HG03521 (cell line): ENCODE results near the gene CACNG5.
"Not testable (repeated sequence)": the region's sequence is repeated elsewhere in the genome, so short reads cannot be mapped to it uniquely, and the experiment has no call there.

ENCODE experiments used
- ATAC-seq: cut with Tn5 transposase; IDR thresholded peaks from one replicate; pipeline ENCODE4 v1.9.1; 2021; ENCODE audit warnings: mild to moderate bottlenecking, moderate library complexity; ENCODE audit not compliant: unreplicated experiment

The CACNG5 gene

DNA sequence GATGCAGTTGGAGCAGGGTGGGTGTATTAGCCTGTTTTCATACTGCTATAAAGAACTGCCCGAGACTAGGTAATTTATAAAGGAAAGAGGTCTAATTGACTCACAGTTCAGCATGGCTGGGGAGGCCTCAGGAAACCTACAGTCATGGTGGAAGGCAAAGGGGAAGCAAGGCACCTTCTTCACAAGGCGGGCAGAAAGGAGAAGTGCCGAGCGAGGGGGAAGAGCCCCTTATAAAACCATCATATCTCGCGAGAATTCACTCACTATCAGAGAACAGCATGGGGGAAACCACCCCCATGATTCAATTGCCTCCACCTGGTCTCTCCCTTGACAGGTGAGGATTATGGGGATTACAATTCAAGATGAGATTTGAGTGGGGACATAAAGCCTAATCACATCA is 68.4 kb downstream of the CACNG5 start:
- not testable (repeated sequence) for ATAC-seq

DNA sequence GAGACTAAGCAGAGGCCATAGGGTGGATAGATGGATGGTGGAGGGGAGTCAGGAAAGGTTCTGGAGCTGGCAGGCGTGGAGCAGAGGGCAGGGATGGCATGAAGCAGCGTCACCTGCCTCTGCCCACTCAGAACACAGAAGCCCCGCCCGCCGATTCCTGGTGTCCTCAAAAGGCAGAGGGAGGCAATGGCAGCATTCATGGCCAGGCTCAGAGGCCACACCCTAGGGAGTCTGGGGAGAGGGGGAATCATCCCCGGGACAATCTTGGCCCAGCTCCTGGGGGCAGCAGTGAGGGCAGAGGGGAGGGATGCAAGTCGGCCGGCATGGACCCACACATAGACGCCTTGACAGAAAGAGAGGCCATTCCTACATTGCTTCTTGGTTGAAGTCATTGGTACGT is 68.9 kb downstream of the CACNG5 start:
- no peak for ATAC-seq

DNA sequence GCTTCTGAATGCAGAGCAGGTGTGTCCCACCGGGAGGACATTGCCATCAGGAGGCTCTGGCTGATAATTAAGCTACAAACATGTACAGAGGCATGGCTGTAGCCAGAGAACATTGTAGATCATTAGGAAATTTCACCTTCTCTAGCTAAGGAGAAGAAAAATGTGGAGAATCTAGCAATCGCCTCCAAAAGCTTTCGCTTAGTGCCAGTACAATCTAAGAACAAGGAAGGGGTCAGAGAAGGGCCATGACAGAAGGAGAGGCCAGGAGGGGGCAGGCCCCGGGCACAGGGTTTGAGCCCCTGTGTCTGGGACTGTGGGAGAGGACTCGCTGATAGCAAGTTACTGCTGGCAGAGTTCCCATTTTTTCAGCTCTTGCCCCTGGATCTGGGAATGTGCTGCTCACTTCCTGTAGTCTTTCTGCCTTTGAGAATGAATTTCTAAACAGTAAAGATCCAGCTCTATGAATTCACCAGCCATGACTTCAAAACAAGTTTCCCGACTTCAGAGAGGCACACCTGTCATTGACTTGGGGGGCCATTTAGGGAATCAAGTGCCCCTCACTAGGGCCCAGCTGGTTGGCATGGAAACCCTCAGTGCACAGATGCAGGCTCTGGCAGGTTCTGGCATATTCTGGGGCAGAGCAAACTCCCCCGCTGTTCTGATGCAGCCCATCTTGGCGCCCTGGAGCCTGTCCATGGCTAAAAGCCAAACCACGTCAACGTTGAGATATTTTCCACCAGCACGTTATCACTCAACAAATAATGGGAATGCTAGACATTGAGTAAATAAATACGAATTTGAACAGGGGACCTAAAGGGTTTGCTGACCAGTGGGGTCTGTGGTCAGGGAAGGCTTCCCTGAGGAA is 70.1 kb downstream of the CACNG5 start:
- ATAC-seq: no peak

DNA sequence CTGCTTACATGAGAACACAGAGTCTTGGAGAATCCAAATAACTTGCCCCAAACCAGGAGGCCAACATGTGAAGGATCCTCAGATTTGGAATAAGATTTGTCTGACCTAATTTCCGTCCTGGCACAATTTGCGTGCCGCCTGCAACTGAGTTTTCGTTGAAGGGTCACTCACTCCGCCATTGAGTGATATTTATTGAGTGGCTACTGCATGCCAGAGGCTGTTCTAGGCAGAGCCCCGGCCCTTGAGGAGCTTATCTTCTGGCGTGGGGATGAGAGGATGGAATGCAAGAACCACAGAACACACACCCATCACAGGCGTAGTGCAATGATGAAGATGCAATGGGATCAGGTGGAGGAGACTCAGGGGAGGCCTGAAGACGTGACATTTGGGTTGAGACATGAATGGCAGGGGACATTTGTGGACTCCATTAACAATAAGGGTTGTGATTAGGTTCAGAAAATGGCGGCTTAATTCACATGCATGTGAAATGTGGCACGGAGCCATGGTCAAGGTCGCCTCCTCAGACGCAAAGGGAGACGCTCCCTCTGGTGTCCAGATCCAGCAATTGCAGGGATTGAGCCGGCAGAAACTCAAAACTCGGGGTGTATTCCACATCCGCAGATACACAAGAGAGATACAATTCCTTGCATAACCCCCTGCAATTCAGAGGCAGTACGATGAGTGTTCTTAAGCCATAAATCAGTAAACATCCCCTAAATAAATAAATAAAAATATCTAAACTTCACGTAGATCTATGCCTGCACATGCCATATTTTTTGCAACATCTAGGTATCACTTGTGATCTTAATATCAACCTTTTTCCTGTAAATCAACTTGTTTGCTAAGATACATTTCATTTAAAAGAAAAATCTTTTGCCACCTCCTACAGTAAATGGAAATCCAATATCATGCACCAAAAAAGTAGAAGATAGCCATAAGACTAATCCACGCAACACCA is 71.7 kb downstream of the CACNG5 start:
- no peak for ATAC-seq

DNA sequence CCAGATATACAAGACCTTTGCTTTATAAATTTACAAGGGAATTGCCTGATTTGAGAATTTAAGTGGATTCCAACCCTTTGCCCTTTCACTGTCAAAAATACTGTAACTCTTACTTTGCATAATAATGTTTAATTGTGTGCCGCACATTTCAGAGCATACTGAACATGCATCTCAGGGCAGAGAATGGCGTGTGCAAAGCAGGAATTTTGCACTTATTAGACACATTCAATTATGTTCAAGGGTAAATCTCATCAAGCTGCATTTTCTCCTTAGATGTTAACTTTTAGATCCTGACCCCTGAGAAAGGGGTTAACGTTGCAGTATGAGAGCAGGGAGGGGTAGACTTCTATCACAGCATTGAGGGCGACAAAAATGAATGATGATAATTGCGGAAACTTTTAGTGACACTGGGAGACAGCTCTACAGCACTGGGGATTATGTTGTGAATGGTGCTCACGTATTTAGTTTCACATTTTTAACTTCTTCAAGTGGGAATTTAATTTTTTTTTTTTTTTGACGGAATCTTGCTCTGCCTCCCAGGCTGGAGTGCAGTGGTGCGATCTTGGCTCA is 75.0 kb downstream of the CACNG5 start:
- no peak for ATAC-seq

DNA sequence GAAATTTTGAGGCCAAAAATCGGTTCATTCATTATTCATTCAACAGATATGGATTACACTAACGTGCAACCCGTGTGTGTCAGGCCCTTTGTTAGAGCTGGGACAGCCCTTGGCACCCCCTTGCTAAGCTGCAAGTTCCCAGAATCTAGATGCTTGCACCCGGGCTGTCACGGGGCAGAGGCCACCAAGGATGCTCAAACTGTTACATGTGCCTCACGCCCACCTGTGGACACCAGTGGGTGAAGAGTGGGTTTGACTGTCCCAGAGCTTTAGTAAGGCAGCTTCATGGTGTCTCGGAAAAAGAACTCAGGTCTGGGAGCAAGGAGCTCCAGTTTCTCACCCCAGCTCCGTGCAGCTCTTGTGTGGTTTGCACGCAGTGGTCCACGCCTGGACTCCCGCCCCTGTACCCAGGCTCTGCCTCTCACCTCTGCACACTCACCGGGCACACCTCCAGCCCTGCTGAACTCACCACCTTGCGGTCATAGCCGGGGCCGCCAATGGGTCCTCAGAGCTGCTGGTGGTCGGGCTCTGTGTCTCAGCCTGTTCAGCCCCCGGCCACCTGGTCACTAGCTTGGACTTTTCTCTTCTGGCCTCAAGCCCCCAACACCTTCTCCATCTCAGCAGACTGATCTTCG is 75.9 kb downstream of the CACNG5 start:
- ATAC-seq: no peak

DNA sequence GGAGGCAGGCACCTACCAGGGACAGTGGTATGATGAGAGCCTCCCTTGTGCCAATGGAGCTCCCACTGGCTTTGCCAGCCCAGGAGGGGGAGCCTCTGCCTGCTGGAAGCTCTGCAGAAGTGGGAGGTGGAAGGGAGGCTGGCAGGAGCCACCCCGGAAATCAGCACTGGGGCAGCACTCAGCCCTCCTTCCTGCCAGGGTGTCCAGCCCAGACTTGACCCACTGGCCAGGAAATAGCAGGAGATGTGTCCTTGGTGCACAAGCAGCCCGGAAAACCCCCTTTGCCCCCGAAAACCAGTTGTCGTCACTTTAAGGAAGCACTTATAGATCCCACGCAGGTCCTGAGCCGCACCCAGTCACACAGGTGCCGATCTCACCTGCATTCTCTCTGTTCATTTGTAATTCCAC is 80.3 kb downstream of the CACNG5 start:
- no peak for ATAC-seq

DNA sequence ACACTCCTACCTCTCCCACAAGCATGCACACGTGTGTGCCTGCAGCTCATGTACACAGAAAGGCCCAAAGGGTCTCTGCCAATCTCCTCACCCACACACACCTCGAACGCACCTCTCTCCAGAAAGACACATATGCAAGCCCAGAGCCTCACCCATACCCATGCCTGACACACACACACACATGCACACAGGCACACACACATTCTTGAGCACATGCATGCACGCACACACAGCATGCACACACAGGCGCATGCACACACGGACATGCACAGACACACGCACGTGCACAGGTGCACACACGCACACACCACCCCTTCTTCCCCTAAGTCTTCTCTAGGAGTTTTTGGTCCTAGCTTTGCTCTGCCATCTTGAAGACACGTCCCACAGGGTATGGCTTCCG is 80.9 kb downstream of the CACNG5 start:
- no peak for ATAC-seq

DNA sequence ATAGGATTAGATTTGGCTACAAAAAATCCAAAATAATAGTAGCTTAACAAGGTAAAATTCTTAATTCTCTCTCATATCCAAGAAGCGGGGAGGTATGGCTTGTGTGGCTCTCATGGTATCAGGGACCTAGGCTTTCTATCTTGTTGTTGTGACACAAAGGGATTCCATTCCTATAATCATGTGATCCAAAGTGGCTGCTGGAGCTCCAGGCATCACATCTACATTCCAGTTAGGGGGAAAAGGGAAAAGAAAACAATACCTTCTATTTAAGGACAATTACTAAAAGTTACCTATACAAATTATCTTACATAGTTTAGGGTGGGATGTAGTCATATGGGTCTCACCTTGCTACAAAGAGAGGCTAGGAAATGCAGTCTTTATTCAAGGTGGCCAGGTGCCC is 82.0 kb downstream of the CACNG5 start:
- no peak for ATAC-seq

DNA sequence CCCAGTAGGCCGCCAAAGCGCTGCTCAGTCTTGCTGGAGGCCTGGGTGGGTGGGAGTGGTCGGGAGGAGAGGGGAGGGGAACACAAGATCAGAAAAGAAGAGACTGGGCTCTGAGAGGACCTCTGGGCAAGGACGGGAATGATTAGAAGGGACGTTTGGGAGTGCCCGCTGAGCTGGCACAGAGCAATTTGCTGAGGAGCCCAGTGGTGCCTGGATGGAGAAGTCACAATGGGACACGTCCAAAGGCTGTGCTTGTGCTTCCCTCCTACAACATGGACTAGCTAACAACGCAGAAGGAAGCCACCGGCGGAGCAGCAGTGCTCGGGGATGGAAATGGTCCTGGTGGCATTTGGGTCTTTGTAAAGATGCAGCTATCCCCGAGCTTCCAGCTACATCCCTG is 84.0 kb downstream of the CACNG5 start:
- no peak for ATAC-seq

DNA sequence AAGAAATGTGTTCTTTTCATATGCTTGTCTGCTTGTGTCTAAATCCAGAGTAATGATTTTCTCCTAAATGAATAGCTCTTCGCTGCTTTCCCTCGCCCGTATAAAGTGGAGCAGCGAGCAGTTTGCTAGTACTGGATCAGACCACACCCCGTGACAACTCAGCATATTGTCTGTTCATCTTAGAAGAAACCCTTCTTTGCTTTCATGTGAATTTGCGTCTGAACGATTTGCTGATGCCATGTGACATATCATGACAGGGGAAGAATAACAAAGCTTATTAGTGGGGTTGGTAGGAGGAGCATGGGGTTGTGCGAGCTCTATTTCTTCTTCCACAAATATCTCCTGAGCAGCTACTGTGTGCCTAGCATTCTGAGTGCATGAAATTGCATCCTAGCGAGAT is 85.5 kb downstream of the CACNG5 start:
- ATAC-seq: no peak

DNA sequence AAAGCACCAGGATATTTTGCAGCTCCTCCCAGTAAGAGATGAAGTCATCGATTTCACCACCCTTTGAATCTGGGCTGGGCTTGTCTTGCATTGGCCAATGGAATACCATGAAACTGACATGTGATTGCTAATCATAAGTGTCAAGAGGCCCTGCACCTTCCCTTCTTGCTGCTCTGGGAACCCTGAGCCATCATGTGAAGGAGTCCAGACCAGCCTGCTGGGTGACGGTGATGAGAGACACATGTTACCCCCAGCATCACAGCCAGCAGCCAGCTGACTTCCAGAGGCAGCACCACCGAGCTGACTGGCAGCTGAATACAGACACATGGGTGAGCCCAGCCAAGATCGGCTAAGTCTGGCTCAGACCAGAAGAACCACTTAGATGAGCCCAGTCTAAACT is 86.0 kb downstream of the CACNG5 start:
- ATAC-seq: no peak

DNA sequence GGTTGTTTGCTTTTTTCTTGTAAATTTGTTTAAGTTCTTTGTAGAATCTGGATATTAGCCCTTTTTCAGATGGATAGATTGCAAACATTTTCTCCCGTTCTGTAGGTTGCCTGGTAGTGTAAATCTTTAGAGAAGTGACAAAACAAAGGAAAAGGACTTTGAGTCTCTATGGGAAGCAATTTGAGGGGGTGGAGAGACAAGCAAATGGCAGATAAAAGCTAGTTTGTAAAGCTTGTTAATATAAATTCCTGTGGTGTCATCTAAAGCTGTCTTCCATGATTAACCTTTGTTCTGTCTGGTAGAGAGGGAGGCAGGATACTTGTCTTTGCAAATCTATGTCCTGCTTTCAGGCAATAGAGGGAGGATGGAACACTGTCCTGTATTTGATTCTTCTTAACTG is 89.0 kb downstream of the CACNG5 start:
- no peak for ATAC-seq

DNA sequence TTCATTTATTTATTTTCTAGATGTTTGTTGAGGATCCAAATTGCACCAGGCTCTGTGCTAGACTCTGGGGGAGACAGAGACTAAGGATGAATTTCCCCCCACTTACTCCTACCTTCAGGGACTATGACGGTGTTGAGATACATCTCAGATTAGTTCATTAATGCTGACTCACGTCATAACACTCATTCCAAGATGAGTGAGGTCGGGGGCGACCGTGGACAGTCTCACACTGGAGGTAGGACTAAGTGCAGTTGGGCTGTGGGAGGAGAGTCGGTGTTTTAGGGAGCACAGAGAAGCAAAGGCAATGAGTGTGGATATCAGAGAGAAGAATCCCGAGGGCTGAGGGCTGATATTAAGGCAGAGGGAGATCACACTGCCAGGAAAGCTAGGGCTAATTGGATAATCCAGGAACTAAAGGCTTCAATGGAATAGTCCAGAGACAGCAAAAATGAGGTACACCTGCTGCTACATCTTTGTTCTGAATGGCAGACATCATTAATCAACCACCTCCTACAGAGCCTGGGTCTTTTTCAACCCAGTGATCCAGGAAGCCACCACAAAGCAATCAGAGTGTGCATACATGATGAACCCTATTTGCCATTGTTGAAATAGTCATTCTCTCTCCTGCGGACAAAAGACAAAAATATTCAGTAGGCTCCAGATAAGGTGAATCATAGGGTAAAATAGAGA is 91.0 kb downstream of the CACNG5 start:
- no peak for ATAC-seq

DNA sequence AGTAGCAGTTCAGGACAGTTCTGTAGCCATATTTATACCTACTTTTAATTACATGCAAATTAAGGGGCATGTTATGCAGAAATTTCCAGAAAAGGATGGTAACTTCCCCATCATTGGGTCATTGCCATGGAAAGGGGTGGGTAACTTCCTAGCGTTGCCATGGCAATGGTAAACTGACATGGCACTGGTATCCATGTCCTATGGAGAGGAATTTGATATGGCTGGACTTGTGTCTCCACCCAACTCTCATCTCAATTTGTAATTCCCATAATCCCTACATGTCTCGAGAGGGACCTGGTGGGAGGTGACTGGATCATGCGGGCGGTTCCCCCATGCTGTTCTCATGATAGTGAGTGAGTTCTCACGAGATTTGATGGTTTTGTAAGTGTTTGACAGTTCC is 94.0 kb downstream of the CACNG5 start:
- no peak for ATAC-seq

DNA sequence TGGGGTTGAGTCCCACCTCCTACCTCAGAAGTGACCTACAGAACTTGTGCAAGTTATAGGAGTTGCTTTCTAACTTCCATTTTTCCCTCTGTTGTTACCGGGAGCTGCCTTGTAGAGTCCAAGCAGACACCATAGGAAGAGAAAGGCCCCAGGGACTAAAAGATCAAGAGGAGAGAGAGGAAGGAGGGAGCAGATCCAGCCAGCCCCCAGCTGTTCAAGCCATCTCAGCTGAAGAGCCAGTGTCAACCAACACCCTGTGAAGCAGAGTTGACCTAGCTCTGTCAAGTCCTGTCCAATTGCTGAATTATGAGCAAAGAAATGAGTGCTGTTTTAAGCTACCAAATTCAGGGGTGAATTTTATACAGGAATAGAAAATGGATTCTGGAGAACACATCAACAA is 94.7 kb downstream of the CACNG5 start:
- no peak for ATAC-seq

DNA sequence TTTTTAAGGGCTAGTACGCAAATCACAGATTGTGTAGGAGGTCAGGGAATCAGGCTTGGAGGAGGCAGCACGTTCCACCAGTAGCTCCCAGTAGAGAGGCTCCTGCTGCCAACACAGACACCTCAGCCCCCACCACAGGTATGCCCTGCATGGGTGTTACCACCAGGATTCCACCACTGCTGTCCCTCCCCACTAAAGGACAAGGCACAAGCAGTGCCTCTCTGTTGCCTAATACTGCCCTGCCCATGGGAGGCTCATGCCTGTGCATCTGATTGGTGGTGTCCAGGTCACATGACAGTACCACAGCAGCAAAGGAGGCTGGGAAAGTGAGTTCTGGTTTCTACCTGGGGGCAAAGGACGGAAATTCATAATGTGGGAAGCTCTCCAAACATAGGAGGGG is 96.0 kb downstream of the CACNG5 start:
- ATAC-seq: no peak

DNA sequence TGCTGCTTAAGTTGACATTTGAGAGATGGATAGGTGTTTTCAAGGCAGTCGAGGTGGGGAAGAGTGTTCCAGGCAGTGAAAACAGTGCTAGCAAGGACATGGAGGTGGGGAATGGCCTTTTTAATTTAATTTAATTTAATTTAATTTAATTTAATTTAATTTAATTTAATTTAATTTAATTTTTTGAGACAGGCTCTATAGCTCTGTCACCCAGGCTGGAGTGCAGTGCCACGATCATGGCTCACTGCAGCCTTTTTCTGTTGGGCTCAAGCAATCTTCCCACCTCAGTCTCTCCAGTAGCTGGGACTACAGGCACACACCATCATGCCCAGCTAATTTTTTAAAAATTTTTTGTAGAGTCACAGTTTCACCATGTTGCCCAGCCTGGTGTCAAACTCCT is 97.4 kb downstream of the CACNG5 start:
- ATAC-seq: no peak

DNA sequence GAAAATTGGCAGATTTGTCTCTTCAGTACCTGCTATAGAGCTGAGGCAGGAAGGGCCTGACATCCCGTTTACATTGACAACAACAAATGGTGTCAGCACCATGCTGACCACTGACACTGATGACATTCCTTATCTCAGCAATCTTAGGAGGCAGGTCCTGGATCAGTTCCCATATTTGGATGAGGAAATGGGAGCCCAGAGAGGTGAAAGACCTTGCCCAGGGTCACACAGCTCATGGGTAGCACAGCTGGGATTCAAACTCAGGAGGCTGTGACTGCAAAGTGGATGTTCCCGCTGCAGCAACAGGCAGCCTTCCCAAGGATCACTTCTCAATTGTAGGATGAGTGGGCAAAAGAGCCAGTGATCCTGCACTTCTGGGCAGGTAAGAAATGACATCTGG is 99.1 kb downstream of the CACNG5 start:
- ATAC-seq: no peak
